ENCODE measurements around the gene FAM83B.
"Not testable (repeated sequence)": the region's sequence is repeated elsewhere in the genome, so short reads cannot be mapped to it uniquely, and the experiment has no call there.

Gene FAM83B

GRCh38 chr6:54957698-54958097 lies 111.1 kb downstream of the FAM83B start:
- H3K4me3 ChIP-seq (ENCODE audit: low read depth, low read length), result no peak overlapping the region
- no peak for TF ChIP-seq CTCF (IDR thresholded peaks at IDR 0.05; ENCODE audit: low read depth, low read length)
- in situ Hi-C loops (cut with HindIII; ENCODE audit: low sequenced_read_pairs), result no loop called here
- DNase-seq (ENCODE audit: low read depth, low spot score), result no peak

- no peak for TF ChIP-seq CTCF (IDR thresholded peaks at IDR 0.05; ENCODE audit: low read depth, low read length)
- no peak for DNase-seq (ENCODE audit: low read depth, low spot score)
- in situ Hi-C loops (cut with HindIII; ENCODE audit: low sequenced_read_pairs), result no loop called here
- H3K4me3 ChIP-seq (ENCODE audit: low read depth, low read length), result no peak overlapping the region
These were observed 111.9 kb downstream of the FAM83B start for GRCh38 chr6:54958446-54958845.

GRCh38 chr6:54959820-54960219 lies 113.2 kb downstream of the FAM83B start:
- TF ChIP-seq CTCF (IDR thresholded peaks at IDR 0.05; ENCODE audit: low read depth, low read length), result no peak
- no peak for DNase-seq (ENCODE audit: low read depth, low spot score)
- in situ Hi-C loops (cut with HindIII; ENCODE audit: low sequenced_read_pairs), result no loop called here
- no peak overlapping the region for H3K4me3 ChIP-seq (ENCODE audit: low read depth, low read length)

GRCh38 chr6:54961372-54961771 lies 114.8 kb downstream of the FAM83B start:
- H3K4me3 ChIP-seq (ENCODE audit: low read depth, low read length); in situ Hi-C loops (cut with HindIII; ENCODE audit: low sequenced_read_pairs); DNase-seq (ENCODE audit: low read depth, low spot score): not testable (repeated sequence)

- in situ Hi-C loops (cut with HindIII; ENCODE audit: low sequenced_read_pairs), result no loop called here
- no peak for DNase-seq (ENCODE audit: low read depth, low spot score)
- TF ChIP-seq CTCF (IDR thresholded peaks at IDR 0.05; ENCODE audit: low read depth, low read length), result no peak
- no peak overlapping the region for H3K4me3 ChIP-seq (ENCODE audit: low read depth, low read length)
These were observed 123.8 kb downstream of the FAM83B start for GRCh38 chr6:54970337-54970736.

GRCh38 chr6:54971825-54972224 lies 125.3 kb downstream of the FAM83B start:
- no peak for TF ChIP-seq CTCF (IDR thresholded peaks at IDR 0.05; ENCODE audit: low read depth, low read length)
- no peak for DNase-seq (ENCODE audit: low read depth, low spot score)
- in situ Hi-C loops (cut with HindIII; ENCODE audit: low sequenced_read_pairs), result no loop called here
- H3K4me3 ChIP-seq (ENCODE audit: low read depth, low read length), result no peak overlapping the region

- H3K4me3 ChIP-seq (ENCODE audit: low read depth, low read length); in situ Hi-C loops (cut with HindIII; ENCODE audit: low sequenced_read_pairs); DNase-seq (ENCODE audit: low read depth, low spot score): not testable (repeated sequence)
These were observed 132.6 kb downstream of the FAM83B start for GRCh38 chr6:54979161-54979560.
